Ovary (tissue), 9 donors: ENCODE measurements around the gene GPD2. TPM values are rescaled to one million over a fixed set of nuclear protein-coding genes. Genes with fewer than 3 reads are reported as not detected.

Experiments used
- DNase-seq, 5 donors: peaks; one replicate each; pipeline ENCODE4 v3.0.0-alpha.2; 2019 to 2020
- H3K27ac ChIP-seq, 2 donors: fragments of 200-600 bp; one replicate each; pipeline versions ENCODE4 v1.5.1 to v1.8.0; 2019 to 2022
- H3K27me3 ChIP-seq: fragments of 200-600 bp; one replicate; pipeline ENCODE4 v1.8.0; 2022
- H3K36me3 ChIP-seq: fragments of 200-600 bp; sonication (generic); one replicate; pipeline ENCODE4 v1.5.1; 2019
- H3K4me1 ChIP-seq: one replicate; pipeline ENCODE4 v1.8.1; 2013; ENCODE audit warnings: mild to moderate bottlenecking, moderate library complexity; ENCODE audit not compliant: insufficient read depth
- H3K4me3 ChIP-seq: fragments of 200-600 bp; sonication (generic); one replicate; pipeline ENCODE4 v1.5.1; 2017
- H3K9me3 ChIP-seq, 2 donors: fragments of 200-600 bp in 1 of 2; sonication (generic) in 1 of 2; one replicate each; pipeline versions ENCODE4 v1.5.1 to v1.8.1; 2013 to 2019; ENCODE audit warnings: mild to moderate bottlenecking in 1 of 2, moderate library complexity in 1 of 2
- EP300 ChIP-seq: sonication (generic); formaldehyde crosslinking; IDR thresholded peaks from one replicate; pipeline ENCODE4 v1.6.1; 2017; ENCODE audit warnings: antibody characterized with exemption
- POLR2A ChIP-seq: fragments of 450-650 bp; IDR thresholded peaks from one replicate; pipeline ENCODE4 v1.6.1; 2017; ENCODE audit warnings: antibody characterized with exemption, mild to moderate bottlenecking, moderate library complexity
- WGBS, 3 donors: extraction: QIAGEN DNeasy Blood & Tissue Kit in 1 of 3; methylation state at CpG; one replicate each; pipeline versions ENCODE4 v1.1.5 to v1.1.7; 2013 to 2017; 5-methylcytosine and 5-hydroxymethylcytosine counted together
- intact Hi-C, 4 donors: fragments of 100-400 bp; cut with DNase I; formaldehyde crosslinking; loops; one replicate each; pipeline versions ENCODE4 v1.11.0 to v1.15.1; 2022 to 2023
- polyA plus RNA-seq, 2 donors: library from polyadenylated mRNA; stranded (reverse); fragments of 200-250 nt in 1 of 2; fragments of 350-450 nt in 1 of 2; fragmentation: Illumina TruSeq in 1 of 2; extraction: RNeasy Lipid Tissue Mini Kit (QIAGEN cat#74804) in 1 of 2; gene quantifications; one replicate each; pipeline ENCODE4 v1.2.3, GENCODE V29; 2013 to 2014
- total RNA-seq, 7 donors: library from RNA; depleted of rRNA in 2 of 7; stranded (reverse); fragments of >200 nt in 2 of 7; fragmentation: NEBNext Ultra II Directional in 3 of 7; extraction: Animal tissue kit (Norgen Biotek cat#: 25700) in 3 of 7; gene quantifications; one replicate each; pipeline versions ENCODE4 v1.1.0 to v1.2.4, GENCODE V29; 2016 to 2023
- TF ChIP-seq, protein P1 (sequence below), 3 donors: fragments of 450-650 bp in 2 of 3; fragments of 200-600 bp in 1 of 3; IDR thresholded peaks; one replicate each; pipeline versions ENCODE4 v1.5.1 to v1.8.0; 2016 to 2022; ENCODE audit warnings: antibody characterized with exemption in 3 of 3, mild to moderate bottlenecking in 1 of 3
- donor health status: DM: no; HTN: no; CAD: no; lungs with moderate emphysema.
- donor health status: DM: no; HTN: no; CAD: no.
- donor health status: Bipolar disorder and iron deficiency.
- donor health status: DM: yes; HTN: yes; CAD: no.
- donor health status: DM: no; HTN: no; CAD: no.
- donor health status: DM: yes; HTN: yes; CAD: no.

GPD2 gene
- total and polyA plus RNA-seq, 9 donors: 6.7 to 61.7 (median 24.5) TPM

DNA sequence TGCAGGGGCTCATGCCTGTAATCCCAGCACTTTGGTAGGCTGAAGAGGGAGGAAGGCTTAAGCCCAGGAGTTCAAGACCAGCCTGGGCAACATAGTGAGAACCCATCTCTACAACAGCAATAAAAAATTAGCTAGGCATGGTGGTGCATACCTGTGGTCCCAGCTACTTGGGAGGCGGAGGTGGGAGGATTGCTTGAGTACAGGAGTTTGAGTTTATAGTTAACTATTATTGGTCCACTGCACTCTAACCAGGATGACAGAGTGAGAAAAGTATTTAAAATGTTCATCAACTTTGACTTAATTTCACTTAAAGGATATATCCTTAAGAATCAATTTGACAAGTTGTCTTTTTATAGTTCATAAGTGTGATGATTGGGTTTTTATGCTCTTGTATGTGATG lies 14.3 kb upstream of the GPD2 start:
- H3K9me3 ChIP-seq: no peaks in the 10 kb centered on the region
- no peak for TF ChIP-seq POLR2A
- no peak for TF ChIP-seq EP300
- TF ChIP-seq, protein P1, sequence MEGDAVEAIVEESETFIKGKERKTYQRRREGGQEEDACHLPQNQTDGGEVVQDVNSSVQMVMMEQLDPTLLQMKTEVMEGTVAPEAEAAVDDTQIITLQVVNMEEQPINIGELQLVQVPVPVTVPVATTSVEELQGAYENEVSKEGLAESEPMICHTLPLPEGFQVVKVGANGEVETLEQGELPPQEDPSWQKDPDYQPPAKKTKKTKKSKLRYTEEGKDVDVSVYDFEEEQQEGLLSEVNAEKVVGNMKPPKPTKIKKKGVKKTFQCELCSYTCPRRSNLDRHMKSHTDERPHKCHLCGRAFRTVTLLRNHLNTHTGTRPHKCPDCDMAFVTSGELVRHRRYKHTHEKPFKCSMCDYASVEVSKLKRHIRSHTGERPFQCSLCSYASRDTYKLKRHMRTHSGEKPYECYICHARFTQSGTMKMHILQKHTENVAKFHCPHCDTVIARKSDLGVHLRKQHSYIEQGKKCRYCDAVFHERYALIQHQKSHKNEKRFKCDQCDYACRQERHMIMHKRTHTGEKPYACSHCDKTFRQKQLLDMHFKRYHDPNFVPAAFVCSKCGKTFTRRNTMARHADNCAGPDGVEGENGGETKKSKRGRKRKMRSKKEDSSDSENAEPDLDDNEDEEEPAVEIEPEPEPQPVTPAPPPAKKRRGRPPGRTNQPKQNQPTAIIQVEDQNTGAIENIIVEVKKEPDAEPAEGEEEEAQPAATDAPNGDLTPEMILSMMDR (IDR thresholded peaks at IDR 0.05): no peak
- no peak overlapping the region for H3K4me3 ChIP-seq
- no peak for DNase-seq
- no peak overlapping the region for H3K27ac ChIP-seq
- 90 to 97% (median 97%) methylated on average over 1 of the region's 1 CpG for WGBS, 3 donors
- H3K4me1 ChIP-seq: no peaks in the 10 kb centered on the region
- intact Hi-C loops: no loop called here
- H3K27me3 ChIP-seq: no peaks in the 10 kb centered on the region
- no peaks in the 10 kb centered on the region for H3K36me3 ChIP-seq

DNA sequence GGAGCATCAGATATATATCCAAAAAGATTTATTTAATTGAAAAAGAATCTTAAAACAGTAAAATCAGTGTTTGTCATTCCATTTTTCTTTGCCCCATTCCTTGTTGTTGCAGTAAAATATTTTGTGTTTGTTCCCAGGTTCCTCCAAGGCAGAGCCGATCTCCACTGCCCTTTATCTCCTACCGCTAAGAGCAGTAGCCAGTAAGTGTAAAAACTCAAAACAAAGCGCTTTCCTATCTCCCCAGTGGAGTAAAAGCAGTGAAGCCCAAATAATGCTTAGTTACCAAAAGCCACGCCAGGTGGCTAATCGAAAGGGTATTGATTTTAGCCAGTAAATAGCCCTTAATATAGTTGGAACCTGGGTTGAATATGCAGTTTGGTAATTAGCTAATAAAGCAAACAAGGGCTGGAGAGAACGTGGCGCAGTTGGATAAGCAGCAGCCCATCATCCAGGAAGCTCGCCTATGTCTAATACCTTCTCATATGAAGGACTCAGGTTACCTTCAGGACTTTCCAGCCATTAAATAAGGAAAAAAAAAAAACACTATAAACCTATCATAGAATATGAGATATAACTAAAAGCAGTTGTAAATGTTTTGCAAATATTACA lies 12.4 kb upstream of the GPD2 start:
- Histone ChIP-seq H3K4me1 (no peaks in the 10 kb centered on the region), H3K27ac (peak overlapping the region in 1 of 2 donors; percentile 49), H3K36me3 (no peaks in the 10 kb centered on the region), H3K9me3 (no peaks in the 10 kb centered on the region), H3K27me3 (no peaks in the 10 kb centered on the region), H3K4me3 (no peak overlapping the region)
- intact Hi-C loops: no loop called here
- 13 to 34% (median 22%) methylated on average over 8 of the region's 8 CpGs for WGBS, 3 donors
- no peak for DNase-seq
- TF ChIP-seq EP300: no peak
- TF ChIP-seq POLR2A: no peak

DNA sequence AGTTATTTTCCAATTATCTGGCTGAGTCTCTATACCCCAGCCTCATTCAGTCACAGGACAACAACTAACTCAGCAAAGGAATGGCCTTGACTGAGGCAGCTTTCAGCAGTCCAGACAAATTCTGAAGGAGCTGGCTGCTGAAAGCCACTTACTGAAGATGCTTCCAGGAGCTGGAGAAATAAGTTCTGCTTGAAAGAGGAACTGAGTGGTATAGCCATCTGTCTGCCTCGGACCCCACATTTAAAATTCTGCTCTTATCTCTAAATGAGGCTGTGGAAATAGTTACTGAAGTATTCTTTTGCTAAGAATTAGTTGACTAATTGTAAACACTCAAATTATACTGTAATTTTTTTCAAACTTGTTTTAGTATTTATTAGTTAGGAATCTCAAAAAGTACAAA lies 9.1 kb upstream of the GPD2 start:
- no peak for DNase-seq
- no peak overlapping the region for H3K4me3 ChIP-seq
- WGBS, 3 donors: 50 to 60% (median 57%) methylated on average over 1 of the region's 1 CpG
- intact Hi-C loops: loop anchor here in 1 of 4 donors (5.0 kb wide), 1 partner anchor 420 kb away; no protein-coding TSS in a partner anchor
- no peaks in the 10 kb centered on the region for H3K27me3 ChIP-seq
- no peaks in the 10 kb centered on the region for H3K4me1 ChIP-seq
- H3K27ac ChIP-seq: peak overlapping the region in 1 of 2 donors; percentile 6
- TF ChIP-seq, protein P1 (IDR thresholded peaks at IDR 0.05): no peak
- TF ChIP-seq POLR2A (no peak), EP300 (no peak)
- H3K36me3 ChIP-seq: no peaks in the 10 kb centered on the region
- H3K9me3 ChIP-seq: no peaks in the 10 kb centered on the region

DNA sequence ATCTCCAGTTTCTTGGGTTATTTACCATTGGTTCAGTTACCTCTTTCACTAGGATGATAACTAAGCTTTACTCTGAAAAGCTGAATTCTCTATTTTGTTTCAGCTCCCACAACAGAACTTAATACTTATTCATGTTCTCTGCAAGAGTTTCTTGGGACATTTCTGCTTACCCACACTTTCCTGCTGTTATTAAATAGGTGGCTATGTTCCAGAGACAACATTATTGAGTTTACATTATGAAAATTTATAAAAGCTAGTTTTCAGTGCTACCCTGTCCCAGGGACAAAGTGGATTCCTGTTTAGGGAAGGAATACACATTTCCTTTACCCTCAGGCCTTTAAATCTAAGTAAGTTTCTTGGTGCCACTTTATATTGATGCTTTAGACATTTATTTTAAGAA lies 7.0 kb upstream of the GPD2 start:
- Histone ChIP-seq H3K4me3 (no peak overlapping the region), H3K4me1 (no peaks in the 10 kb centered on the region), H3K9me3 (no peaks in the 10 kb centered on the region), H3K27me3 (no peaks in the 10 kb centered on the region), H3K36me3 (no peaks in the 10 kb centered on the region), H3K27ac (no peak overlapping the region)
- TF ChIP-seq POLR2A (no peak), EP300 (no peak)
- TF ChIP-seq, protein P1 (IDR thresholded peaks at IDR 0.05): no peak
- intact Hi-C loops: loop anchor here in 1 of 4 donors (5.0 kb wide), 1 partner anchor 422 kb away; no protein-coding TSS in a partner anchor
- no peak for DNase-seq

DNA sequence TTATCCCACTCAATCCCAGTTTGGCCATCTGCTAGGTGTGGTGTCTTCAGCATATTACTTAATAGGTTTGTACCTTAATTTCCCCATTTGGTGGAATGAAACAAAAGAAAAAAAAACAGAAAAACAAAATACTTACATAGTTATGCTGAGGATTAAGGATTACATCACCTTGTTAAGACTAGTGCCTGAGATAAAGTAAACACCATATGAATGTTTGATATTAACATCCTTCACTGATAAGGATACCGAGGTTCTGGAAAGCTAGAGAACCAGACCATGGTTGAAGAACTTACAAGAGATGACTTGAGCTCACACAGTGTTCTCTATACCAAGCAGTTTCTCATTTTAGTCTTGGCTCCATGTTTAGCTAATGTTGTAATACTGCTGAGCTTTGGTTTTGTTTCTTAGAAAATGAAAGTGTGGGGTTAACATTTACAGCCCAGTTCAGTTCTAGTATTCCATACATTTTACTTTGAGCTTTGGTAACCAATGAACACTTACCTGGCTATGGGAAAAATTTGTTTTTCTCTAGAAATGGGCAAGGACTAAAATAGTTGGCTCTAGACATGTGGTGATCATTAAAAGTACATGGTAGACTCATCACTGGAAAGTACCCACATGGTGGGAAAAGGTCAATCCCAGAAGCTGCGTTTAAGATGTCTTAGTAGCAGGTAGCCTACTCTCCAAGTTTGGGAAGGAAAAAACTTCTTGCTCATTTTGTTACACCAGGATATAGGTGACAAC lies 5.8 kb upstream of the GPD2 start:
- TF ChIP-seq POLR2A (no peak), EP300 (no peak)
- TF ChIP-seq, protein P1 (IDR thresholded peaks at IDR 0.05): no peak
- Histone ChIP-seq H3K9me3 (no peaks in the 10 kb centered on the region), H3K4me1 (peaks cover 2% of the 10 kb centered on the region), H3K4me3 (no peak overlapping the region), H3K27me3 (no peaks in the 10 kb centered on the region), H3K36me3 (no peaks in the 10 kb centered on the region), H3K27ac (peak overlapping the region in 1 of 2 donors; percentile 38)
- no peak for DNase-seq
- intact Hi-C loops: loop anchor here in 2 of 4 donors (10.0 kb wide), 1 partner anchor 96 kb away; the partner anchor contains the start of gene NR4A2 (in 2 of the 2)
- WGBS, 3 donors: 61 to 80% (median 70%) methylated on average over 2 of the region's 2 CpGs
